Stimulated activated CD4-positive, alpha-beta T cell treated with anti-CD3 and anti-CD28 coated beads, Interleukin-1b, Interleukin-23, amount 100 ng/mL, for 1 hour (primary cell): Measurements from ENCODE around the gene HKDC1.

ENCODE experiments used
- DNase-seq, 2 donors: peaks; one replicate each; pipeline ENCODE4 v3.0.0-alpha.2; 2020; ENCODE audit warnings: low read depth in 2 of 2

The HKDC1 gene

GRCh38 chr10:69215405-69216171 lies 4.5 kb upstream of the HKDC1 start:
- DNase-seq = no peak

GRCh38 chr10:69216577-69217118 lies 3.5 kb upstream of the HKDC1 start:
- no peak for DNase-seq

- DNase-seq = no peak
Observed at GRCh38 chr10:69217119-69217754, 2.9 kb upstream of the HKDC1 start.

- no peak for DNase-seq
Observed at GRCh38 chr10:69218831-69219230, 1.3 kb upstream of the HKDC1 start.

GRCh38 chr10:69220507-69220906 lies 375 bp downstream of the HKDC1 start:
- no peak for DNase-seq

GRCh38 chr10:69222157-69223027 lies 2.3 kb downstream of the HKDC1 start:
- DNase-seq = peak in 1 of 2 donors; percentile 46

- no peak for DNase-seq
Observed at GRCh38 chr10:69223028-69223342, 2.9 kb downstream of the HKDC1 start.

GRCh38 chr10:69224862-69225657 lies 4.9 kb downstream of the HKDC1 start:
- DNase-seq = no peak

GRCh38 chr10:69225681-69226080 lies 5.5 kb downstream of the HKDC1 start:
- no peak for DNase-seq

- DNase-seq = no peak
Observed at GRCh38 chr10:69226919-69227450, 6.9 kb downstream of the HKDC1 start.

GRCh38 chr10:69228151-69228550 lies 8.0 kb downstream of the HKDC1 start:
- no peak for DNase-seq

GRCh38 chr10:69229616-69229916 lies 9.4 kb downstream of the HKDC1 start:
- DNase-seq = no peak

GRCh38 chr10:69230128-69230527 lies 10.0 kb downstream of the HKDC1 start:
- DNase-seq = no peak

- DNase-seq = no peak
Observed at GRCh38 chr10:69232252-69232651, 12.1 kb downstream of the HKDC1 start.

- no peak for DNase-seq
Observed at GRCh38 chr10:69232736-69233480, 12.8 kb downstream of the HKDC1 start.

GRCh38 chr10:69234447-69234846 lies 14.3 kb downstream of the HKDC1 start:
- DNase-seq = no peak

GRCh38 chr10:69237528-69238159 lies 17.5 kb downstream of the HKDC1 start:
- peak; percentile 71 to 85 for DNase-seq

GRCh38 chr10:69239136-69239535 lies 19.0 kb downstream of the HKDC1 start:
- DNase-seq = no peak

GRCh38 chr10:69239816-69240434 lies 19.8 kb downstream of the HKDC1 start:
- no peak for DNase-seq

- no peak for DNase-seq
Observed at GRCh38 chr10:69240455-69240854, 20.3 kb downstream of the HKDC1 start.
